Suprapubic skin (tissue), 3 donors: ENCODE results near the gene ACE.

Experiments
- POLR2A ChIP-seq, 2 donors: fragments of 450-650 bp; IDR thresholded peaks; one replicate each; pipeline ENCODE4 v1.6.1; 2017; ENCODE audit warnings: antibody characterized with exemption in 2 of 2, mild to moderate bottlenecking in 2 of 2, moderate library complexity in 2 of 2
- TF ChIP-seq, protein P1 (sequence below), 2 donors: fragments of 200-600 bp in 1 of 2; fragments of 450-650 bp in 1 of 2; sonication (generic) in 1 of 2; IDR thresholded peaks; one replicate each; pipeline ENCODE4 v1.5.1; 2016 to 2019; ENCODE audit warnings: antibody characterized with exemption in 2 of 2, mild to moderate bottlenecking in 1 of 2, moderate library complexity in 1 of 2

DNA sequence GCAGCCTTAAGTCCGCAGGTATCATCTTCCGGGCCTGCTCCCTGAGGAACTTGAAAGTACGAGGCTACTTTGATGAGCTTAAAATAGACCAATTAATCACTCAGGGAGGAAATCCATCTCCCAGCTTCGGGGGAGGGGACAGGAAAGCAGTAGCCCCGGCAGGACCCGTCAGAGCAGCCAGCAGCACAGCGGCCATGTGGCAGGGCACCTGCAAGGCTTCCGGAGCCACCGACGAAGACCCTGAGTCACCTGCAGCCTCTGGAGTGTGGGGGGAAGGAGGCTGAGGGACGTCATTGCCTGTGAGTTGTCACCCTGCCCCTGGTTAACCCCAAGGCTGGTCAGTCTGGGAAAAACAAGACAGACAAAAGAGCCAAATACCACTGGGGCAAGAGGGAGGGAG lies 26.3 kb upstream of the ACE start:
- TF ChIP-seq, protein P1, sequence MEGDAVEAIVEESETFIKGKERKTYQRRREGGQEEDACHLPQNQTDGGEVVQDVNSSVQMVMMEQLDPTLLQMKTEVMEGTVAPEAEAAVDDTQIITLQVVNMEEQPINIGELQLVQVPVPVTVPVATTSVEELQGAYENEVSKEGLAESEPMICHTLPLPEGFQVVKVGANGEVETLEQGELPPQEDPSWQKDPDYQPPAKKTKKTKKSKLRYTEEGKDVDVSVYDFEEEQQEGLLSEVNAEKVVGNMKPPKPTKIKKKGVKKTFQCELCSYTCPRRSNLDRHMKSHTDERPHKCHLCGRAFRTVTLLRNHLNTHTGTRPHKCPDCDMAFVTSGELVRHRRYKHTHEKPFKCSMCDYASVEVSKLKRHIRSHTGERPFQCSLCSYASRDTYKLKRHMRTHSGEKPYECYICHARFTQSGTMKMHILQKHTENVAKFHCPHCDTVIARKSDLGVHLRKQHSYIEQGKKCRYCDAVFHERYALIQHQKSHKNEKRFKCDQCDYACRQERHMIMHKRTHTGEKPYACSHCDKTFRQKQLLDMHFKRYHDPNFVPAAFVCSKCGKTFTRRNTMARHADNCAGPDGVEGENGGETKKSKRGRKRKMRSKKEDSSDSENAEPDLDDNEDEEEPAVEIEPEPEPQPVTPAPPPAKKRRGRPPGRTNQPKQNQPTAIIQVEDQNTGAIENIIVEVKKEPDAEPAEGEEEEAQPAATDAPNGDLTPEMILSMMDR (IDR thresholded peaks at IDR 0.05) = no peak
- TF ChIP-seq POLR2A (IDR thresholded peaks at IDR 0.05) = no peak
